ENCODE data around the gene C4orf17. TPM values are rescaled to one million over a fixed set of nuclear protein-coding genes. Genes with fewer than 3 reads are reported as not detected.

C4orf17 gene
- total and polyA plus RNA-seq, 9 donors: not detected

DNA sequence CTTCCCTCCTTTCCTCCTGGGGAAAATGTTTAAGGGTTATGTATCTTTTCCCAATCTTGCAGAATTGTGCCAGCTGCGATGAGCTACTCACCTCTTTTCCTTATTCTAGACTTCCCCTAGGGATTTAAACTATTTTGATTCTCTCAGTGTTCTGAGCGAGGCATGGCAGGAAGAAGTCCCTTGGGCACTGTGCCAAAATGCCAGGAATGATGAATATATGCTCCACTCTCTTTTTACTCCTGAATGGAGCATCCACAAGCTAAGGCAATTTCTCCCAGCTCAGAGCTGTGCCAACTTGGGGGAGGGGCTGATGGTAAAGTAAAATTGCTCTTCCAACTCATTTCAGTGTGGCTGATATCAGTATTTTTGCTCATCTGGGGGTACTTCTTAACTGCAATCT lies 4.0 kb upstream of the C4orf17 start:
- DNase-seq: no peak
- no peaks in the 10 kb centered on the region for H3K36me3 ChIP-seq
- intact Hi-C loops (cut with DNase I): no loop called here
- no peaks in the 10 kb centered on the region for H3K9me3 ChIP-seq
- H3K4me3 ChIP-seq: no peak overlapping the region
- WGBS, 3 donors: 47 to 69% (median 68%) methylated on average over 2 of the region's 2 CpGs
- no peak overlapping the region for H3K27ac ChIP-seq
- no peaks in the 10 kb centered on the region for H3K4me1 ChIP-seq (ENCODE audit: insufficient read depth)
- H3K27me3 ChIP-seq: no peaks in the 10 kb centered on the region
- TF ChIP-seq EP300 (IDR thresholded peaks at IDR 0.05) (no peak), POLR2A (IDR thresholded peaks at IDR 0.05) (no peak), CTCF (IDR thresholded peaks at IDR 0.05) (no peak)

DNA sequence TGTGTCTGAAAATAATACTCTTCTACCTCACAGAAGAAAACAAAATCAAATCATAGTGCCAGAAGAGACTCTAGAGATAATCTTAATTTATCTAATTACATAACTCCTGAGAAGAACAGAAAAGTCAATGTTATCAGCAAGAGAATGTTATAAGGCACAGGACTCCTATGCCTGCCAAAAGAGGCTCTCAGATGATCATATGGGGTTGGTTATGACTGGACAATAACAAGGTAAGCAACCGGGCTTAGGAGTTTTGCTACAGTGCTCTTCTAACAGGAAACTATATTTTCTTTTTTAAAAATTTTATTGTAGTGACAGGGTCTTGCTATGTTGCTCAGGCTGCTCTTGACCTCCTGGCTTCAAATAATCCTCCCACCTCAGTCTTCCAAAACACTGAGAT lies 3.5 kb upstream of the C4orf17 start:
- no peaks in the 10 kb centered on the region for H3K9me3 ChIP-seq
- TF ChIP-seq CTCF (IDR thresholded peaks at IDR 0.05): no peak
- no peak for TF ChIP-seq POLR2A (IDR thresholded peaks at IDR 0.05)
- TF ChIP-seq EP300 (IDR thresholded peaks at IDR 0.05): no peak
- H3K4me3 ChIP-seq: no peak overlapping the region
- no peak for DNase-seq
- intact Hi-C loops (cut with DNase I): no loop called here
- H3K27ac ChIP-seq: no peak overlapping the region
- H3K27me3 ChIP-seq: no peaks in the 10 kb centered on the region
- H3K4me1 ChIP-seq (ENCODE audit: insufficient read depth): no peaks in the 10 kb centered on the region
- 50 to 82% (median 60%) methylated on average over 1 of the region's 1 CpG for WGBS, 3 donors
- H3K36me3 ChIP-seq: no peaks in the 10 kb centered on the region

DNA sequence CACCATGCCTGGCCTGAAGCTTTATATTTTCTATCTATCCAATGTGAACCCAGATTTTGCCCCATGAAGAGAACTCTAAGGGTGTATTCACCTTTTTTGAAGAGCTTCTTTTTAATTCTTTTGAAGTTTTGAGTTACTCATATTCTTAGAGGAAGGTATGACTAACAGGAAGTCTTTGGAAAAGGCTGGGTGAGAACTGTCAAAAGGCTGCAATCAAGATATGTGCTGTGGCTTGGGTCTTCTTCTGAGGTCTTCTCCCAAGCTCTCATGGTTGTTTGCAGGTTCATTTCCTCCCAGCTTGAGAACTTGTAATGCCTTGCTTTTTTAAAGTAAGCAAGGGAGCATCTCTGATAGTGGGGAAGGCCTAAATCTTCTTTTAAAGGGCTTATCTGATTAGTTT lies 3.1 kb upstream of the C4orf17 start:
- H3K4me3 ChIP-seq: no peak overlapping the region
- H3K4me1 ChIP-seq (ENCODE audit: insufficient read depth): no peaks in the 10 kb centered on the region
- no peaks in the 10 kb centered on the region for H3K36me3 ChIP-seq
- no peak for DNase-seq
- TF ChIP-seq POLR2A (IDR thresholded peaks at IDR 0.05) (no peak), EP300 (IDR thresholded peaks at IDR 0.05) (no peak), CTCF (IDR thresholded peaks at IDR 0.05) (no peak)
- H3K9me3 ChIP-seq: no peaks in the 10 kb centered on the region
- intact Hi-C loops (cut with DNase I): no loop called here
- no peaks in the 10 kb centered on the region for H3K27me3 ChIP-seq
- no peak overlapping the region for H3K27ac ChIP-seq

DNA sequence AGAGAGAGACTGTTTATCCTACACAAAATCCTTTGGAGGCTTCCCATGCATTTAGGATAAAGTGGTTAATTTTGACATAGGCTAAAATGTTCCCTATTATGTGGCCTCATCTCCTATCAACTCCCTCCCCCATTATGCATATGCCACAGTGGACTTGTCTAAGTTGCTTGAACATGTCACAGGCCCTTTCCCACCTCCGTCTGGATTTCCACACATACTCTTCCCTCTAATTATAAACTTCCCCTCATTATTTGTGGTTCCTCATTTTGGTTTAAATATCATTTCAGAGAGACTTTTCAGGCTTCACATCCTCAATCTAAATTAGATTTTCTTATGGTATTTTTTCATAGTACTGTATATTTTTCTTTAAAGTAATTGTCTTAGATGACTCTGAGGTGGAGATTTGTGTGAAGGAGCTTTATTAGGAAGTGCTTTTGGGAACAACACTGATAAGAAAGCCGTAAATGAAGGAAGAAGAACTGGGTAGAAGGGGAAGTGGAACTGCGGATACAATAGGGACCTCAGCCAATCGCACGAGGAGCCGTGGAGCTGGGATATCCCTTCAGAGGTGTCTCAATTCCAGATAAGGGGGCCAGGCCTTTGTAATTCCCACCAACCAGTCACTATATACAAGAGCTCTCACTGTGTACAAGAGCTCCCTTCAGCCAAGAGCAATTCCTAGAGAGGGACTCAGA lies 7.9 kb downstream of the C4orf17 start:
- intact Hi-C loops (cut with DNase I): no loop called here
- WGBS, 3 donors: 64 to 77% (median 69%) methylated on average over 6 of the region's 6 CpGs
- no peaks in the 10 kb centered on the region for H3K4me1 ChIP-seq (ENCODE audit: insufficient read depth)

More for the DNA sequence above, 7.9 kb downstream of the C4orf17 start:
- no peak for TF ChIP-seq POLR2A (IDR thresholded peaks at IDR 0.05)
- TF ChIP-seq CTCF (IDR thresholded peaks at IDR 0.05): no peak
- no peak for TF ChIP-seq EP300 (IDR thresholded peaks at IDR 0.05)
- H3K9me3 ChIP-seq: no peaks in the 10 kb centered on the region
- no peak overlapping the region for H3K27ac ChIP-seq
- no peaks in the 10 kb centered on the region for H3K27me3 ChIP-seq
- H3K36me3 ChIP-seq: no peaks in the 10 kb centered on the region
- DNase-seq: no peak
- no peak overlapping the region for H3K4me3 ChIP-seq
